ENCODE data around the gene SPOCK1.

The SPOCK1 gene

DNA sequence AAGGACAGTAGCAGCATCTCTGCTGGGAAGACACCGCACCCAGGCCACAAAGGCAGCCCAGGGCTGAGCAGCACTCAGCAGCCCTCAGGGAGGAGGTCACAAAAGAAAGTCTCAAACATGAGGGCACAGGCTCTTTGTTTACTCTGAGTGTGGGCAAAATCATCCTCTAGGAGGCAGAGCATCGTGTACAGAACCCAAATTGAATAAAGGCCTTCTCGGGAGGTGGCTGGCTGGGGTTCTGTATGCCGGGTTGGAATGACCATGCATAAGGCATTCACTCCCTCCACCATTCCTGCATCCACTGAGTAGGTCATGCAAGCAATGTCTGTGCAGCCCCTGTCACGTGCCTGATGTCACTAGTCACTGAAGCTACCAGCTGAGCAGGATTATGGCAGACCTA lies 412.8 kb downstream of the SPOCK1 start:
- Histone ChIP-seq H3K4me3 (ENCODE audit: low read depth in 1 of 2, low read length in 2 of 2) (no peak overlapping the region), H3K9me3 (ENCODE audit: low read length) (no peaks in the 10 kb centered on the region), H3K36me3 (ENCODE audit: insufficient read depth, low read length) (no peaks in the 10 kb centered on the region), H3K4me1 (ENCODE audit: insufficient read depth, low read length) (peaks cover 5% of the 10 kb centered on the region), H3K27ac (ENCODE audit: low read depth, low read length) (no peak overlapping the region), H3K27me3 (ENCODE audit: control insufficient read depth in 1 of 2, insufficient read depth in 2 of 2, low read length in 2 of 2) (no peaks in the 10 kb centered on the region), H3K9ac (ENCODE audit: low read length) (no peak overlapping the region)

DNA sequence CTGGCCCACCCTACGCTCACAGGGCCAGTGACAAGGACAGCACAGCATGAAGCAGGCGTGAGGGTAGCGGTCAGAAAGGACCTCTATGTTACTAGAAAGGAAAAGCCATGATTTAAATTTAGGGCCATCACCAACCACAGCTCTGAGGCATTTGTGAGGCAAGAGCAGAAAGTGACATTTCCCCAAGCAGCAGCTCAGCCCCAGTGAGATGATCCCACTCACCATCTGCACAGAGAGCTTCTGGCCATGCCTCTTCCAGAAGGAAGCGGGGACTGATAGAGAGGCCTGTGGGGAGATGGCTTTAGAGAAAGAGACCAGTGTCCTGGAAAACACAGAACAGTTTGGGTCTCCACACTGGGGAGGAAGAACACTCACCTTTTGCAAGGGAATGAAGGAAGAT lies 413.9 kb downstream of the SPOCK1 start:
- no peaks in the 10 kb centered on the region for H3K36me3 ChIP-seq (ENCODE audit: insufficient read depth, low read length)
- no peak overlapping the region for H3K9ac ChIP-seq (ENCODE audit: low read length)
- H3K27ac ChIP-seq (ENCODE audit: low read depth, low read length), result no peak overlapping the region
- no peaks in the 10 kb centered on the region for H3K27me3 ChIP-seq (ENCODE audit: control insufficient read depth in 1 of 2, insufficient read depth in 2 of 2, low read length in 2 of 2)
- H3K9me3 ChIP-seq (ENCODE audit: low read length), result no peaks in the 10 kb centered on the region
- peaks cover 5% of the 10 kb centered on the region for H3K4me1 ChIP-seq (ENCODE audit: insufficient read depth, low read length)
- H3K4me3 ChIP-seq (ENCODE audit: low read depth in 1 of 2, low read length in 2 of 2), result no peak overlapping the region

DNA sequence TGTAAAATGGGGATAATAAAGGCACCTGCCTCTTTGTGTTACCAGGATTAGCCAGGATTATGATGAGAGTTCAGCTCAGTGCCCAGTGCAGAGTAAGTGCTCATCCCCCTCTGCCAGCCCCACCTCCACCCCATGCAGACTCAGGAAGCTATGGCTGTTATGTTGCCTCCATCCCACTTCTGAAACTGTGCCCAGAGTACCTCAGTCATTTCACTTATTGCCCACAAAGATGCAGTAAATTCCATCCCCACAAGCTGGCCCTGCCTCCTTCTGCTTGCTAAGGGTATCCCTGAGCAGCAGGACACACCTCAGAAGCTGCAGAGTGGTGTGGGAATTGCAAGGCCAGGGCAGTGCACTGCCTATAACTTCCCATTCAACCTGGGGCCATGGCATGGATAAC lies 415.1 kb downstream of the SPOCK1 start:
- no peaks in the 10 kb centered on the region for H3K27me3 ChIP-seq (ENCODE audit: control insufficient read depth in 1 of 2, insufficient read depth in 2 of 2, low read length in 2 of 2)
- no peaks in the 10 kb centered on the region for H3K9me3 ChIP-seq (ENCODE audit: low read length)
- H3K4me3 ChIP-seq (ENCODE audit: low read depth in 1 of 2, low read length in 2 of 2), result no peak overlapping the region
- H3K9ac ChIP-seq (ENCODE audit: low read length), result no peak overlapping the region
- H3K27ac ChIP-seq (ENCODE audit: low read depth, low read length), result no peak overlapping the region
- H3K4me1 ChIP-seq (ENCODE audit: insufficient read depth, low read length), result peaks cover 5% of the 10 kb centered on the region
- no peaks in the 10 kb centered on the region for H3K36me3 ChIP-seq (ENCODE audit: insufficient read depth, low read length)

GRCh38 chr5:137082951-137083350 lies 416.2 kb downstream of the SPOCK1 start:
- no peak overlapping the region for H3K4me3 ChIP-seq (ENCODE audit: low read depth in 1 of 2, low read length in 2 of 2)
- no peak overlapping the region for H3K9ac ChIP-seq (ENCODE audit: low read length)
- no peak overlapping the region for H3K27ac ChIP-seq (ENCODE audit: low read depth, low read length)
- no peaks in the 10 kb centered on the region for H3K27me3 ChIP-seq (ENCODE audit: control insufficient read depth in 1 of 2, insufficient read depth in 2 of 2, low read length in 2 of 2)
- peaks cover 5% of the 10 kb centered on the region for H3K4me1 ChIP-seq (ENCODE audit: insufficient read depth, low read length)
- H3K36me3 ChIP-seq (ENCODE audit: insufficient read depth, low read length), result no peaks in the 10 kb centered on the region
- no peaks in the 10 kb centered on the region for H3K9me3 ChIP-seq (ENCODE audit: low read length)

DNA sequence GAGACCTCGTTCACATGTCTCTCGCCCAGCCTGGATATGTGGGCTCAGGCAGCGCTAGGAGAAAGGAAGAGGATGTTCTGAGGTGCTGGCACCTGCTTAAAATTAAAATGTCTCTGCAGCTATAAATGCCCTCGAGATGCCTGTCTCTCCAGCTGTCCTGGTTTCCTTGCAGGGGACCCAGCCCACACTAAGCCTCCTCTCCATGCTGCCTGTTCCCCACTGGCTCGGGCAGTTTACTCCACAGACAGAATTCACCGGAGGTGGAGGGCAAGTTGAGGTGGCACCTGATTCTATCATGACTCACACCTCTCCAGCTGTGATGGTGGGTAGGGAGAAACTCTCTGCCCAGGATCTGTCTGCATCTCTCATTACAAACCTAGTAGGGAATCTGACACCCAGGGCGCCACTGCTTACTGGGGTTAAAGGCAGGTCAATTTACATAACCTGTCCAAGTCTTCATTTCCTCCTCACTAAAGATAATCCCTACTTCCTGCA lies 420.9 kb downstream of the SPOCK1 start:
- Histone ChIP-seq H3K27ac (ENCODE audit: low read depth, low read length) (no peak overlapping the region), H3K9me3 (ENCODE audit: low read length) (no peaks in the 10 kb centered on the region)

DNA sequence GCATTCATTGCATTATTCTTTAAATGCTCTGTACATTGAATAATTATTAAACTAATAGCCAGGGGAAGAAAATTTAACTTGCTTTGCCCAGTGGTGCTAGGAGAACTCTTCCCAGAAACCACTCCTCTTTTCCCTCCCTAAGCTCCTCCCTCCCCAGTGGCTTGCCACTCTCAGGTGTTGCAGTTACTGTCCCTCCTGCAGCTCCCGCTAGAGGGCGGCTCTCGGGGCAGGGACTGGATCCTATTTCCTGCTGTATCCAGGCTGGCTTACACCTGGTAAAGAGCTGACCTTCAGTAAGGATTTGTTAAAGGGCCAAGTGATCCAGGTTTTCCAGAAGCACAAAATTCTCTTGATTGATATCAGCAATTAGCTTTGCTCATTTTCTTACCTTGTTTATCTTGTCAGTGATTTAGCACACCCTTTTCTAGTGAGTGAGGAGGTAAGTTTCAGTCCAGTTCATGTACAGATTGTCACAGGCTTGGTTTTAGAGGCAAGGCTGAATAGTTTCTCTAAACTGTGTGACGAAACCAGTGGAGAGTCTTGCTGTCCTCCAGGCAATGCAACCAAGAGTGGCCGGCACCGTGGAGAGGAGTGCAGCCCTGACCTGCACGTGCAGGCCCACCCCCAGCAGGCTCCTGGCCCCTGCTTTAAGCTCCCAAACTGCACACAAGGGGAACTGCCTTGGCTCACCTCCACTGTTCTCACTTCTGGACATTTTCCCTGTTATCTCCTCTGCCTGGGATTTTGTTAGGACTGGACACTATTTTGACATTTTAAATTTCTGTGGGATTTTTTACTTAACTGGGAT lies 423.8 kb downstream of the SPOCK1 start:
- Histone ChIP-seq H3K27me3 (ENCODE audit: control insufficient read depth in 1 of 2, insufficient read depth in 2 of 2, low read length in 2 of 2) (no peaks in the 10 kb centered on the region), H3K4me3 (ENCODE audit: low read depth in 1 of 2, low read length in 2 of 2) (no peak overlapping the region), H3K4me1 (ENCODE audit: insufficient read depth, low read length) (peaks cover 14% of the 10 kb centered on the region), H3K27ac (ENCODE audit: low read depth, low read length) (no peak overlapping the region), H3K36me3 (ENCODE audit: insufficient read depth, low read length) (no peaks in the 10 kb centered on the region), H3K9me3 (ENCODE audit: low read length) (no peaks in the 10 kb centered on the region), H3K9ac (ENCODE audit: low read length) (no peak overlapping the region)

More for the DNA sequence above, 420.9 kb downstream of the SPOCK1 start:
- no peaks in the 10 kb centered on the region for H3K4me1 ChIP-seq (ENCODE audit: insufficient read depth, low read length)
- no peak overlapping the region for H3K4me3 ChIP-seq (ENCODE audit: low read depth in 1 of 2, low read length in 2 of 2)
- H3K36me3 ChIP-seq (ENCODE audit: insufficient read depth, low read length), result no peaks in the 10 kb centered on the region
- no peaks in the 10 kb centered on the region for H3K27me3 ChIP-seq (ENCODE audit: control insufficient read depth in 1 of 2, insufficient read depth in 2 of 2, low read length in 2 of 2)
- H3K9ac ChIP-seq (ENCODE audit: low read length), result no peak overlapping the region

DNA sequence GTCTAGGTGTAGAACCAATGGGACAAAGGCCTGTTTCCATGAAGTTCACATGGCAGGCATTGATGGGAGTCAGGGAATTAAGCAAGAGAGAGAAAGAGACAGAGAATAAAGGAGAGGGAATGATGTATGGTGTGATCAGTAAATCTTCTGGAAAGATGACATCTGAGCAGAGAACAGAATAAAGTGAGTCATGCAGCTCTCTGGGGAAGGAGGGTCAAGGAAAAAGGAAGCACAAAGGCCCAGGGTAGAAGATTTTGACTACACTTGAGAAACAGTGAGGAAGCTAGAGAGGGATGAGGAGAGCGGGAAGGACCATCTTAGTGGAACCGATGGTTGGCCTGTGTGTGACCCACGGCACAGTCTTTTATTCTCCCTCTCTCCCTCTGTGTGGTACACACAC lies 425.9 kb downstream of the SPOCK1 start:
- H3K27me3 ChIP-seq (ENCODE audit: control insufficient read depth in 1 of 2, insufficient read depth in 2 of 2, low read length in 2 of 2), result no peaks in the 10 kb centered on the region
- H3K4me1 ChIP-seq (ENCODE audit: insufficient read depth, low read length), result peaks cover 14% of the 10 kb centered on the region
- H3K9ac ChIP-seq (ENCODE audit: low read length), result no peak overlapping the region
- no peaks in the 10 kb centered on the region for H3K9me3 ChIP-seq (ENCODE audit: low read length)
- H3K4me3 ChIP-seq (ENCODE audit: low read depth in 1 of 2, low read length in 2 of 2), result no peak overlapping the region
- H3K27ac ChIP-seq (ENCODE audit: low read depth, low read length), result no peak overlapping the region
- no peaks in the 10 kb centered on the region for H3K36me3 ChIP-seq (ENCODE audit: insufficient read depth, low read length)

GRCh38 chr5:137072361-137073115 lies 426.6 kb downstream of the SPOCK1 start:
- peaks cover 14% of the 10 kb centered on the region for H3K4me1 ChIP-seq (ENCODE audit: insufficient read depth, low read length)

DNA sequence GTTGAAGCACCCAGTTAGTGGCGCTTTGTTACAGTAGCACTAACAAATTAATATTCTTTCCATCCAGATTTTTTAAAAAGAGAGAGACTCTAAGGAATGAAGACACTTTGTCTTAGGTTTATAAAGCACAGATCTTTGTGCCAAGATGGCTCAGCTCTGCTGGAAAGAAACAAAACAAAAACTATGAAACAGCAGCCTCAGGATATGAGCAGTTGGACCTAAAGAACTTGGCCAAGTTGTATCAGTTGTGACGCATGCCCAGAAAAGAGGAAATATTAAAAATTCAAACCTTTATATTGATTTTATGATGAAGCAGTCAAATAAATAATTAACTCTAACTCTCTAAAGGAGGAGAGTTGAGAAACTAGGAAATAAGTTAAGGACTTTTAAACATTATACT lies 427.2 kb downstream of the SPOCK1 start:
- Histone ChIP-seq H3K36me3 (ENCODE audit: insufficient read depth, low read length) (no peaks in the 10 kb centered on the region), H3K9me3 (ENCODE audit: low read length) (no peaks in the 10 kb centered on the region), H3K4me3 (ENCODE audit: low read depth in 1 of 2, low read length in 2 of 2) (no peak overlapping the region), H3K27ac (ENCODE audit: low read depth, low read length) (no peak overlapping the region), H3K9ac (ENCODE audit: low read length) (no peak overlapping the region), H3K27me3 (ENCODE audit: control insufficient read depth in 1 of 2, insufficient read depth in 2 of 2, low read length in 2 of 2) (no peaks in the 10 kb centered on the region), H3K4me1 (ENCODE audit: insufficient read depth, low read length) (peaks cover 14% of the 10 kb centered on the region)

More at GRCh38 chr5:137072361-137073115, 426.6 kb downstream of the SPOCK1 start:
- Histone ChIP-seq H3K9ac (ENCODE audit: low read length) (no peak overlapping the region), H3K27ac (ENCODE audit: low read depth, low read length) (no peak overlapping the region), H3K9me3 (ENCODE audit: low read length) (no peaks in the 10 kb centered on the region), H3K4me3 (ENCODE audit: low read depth in 1 of 2, low read length in 2 of 2) (no peak overlapping the region), H3K27me3 (ENCODE audit: control insufficient read depth in 1 of 2, insufficient read depth in 2 of 2, low read length in 2 of 2) (no peaks in the 10 kb centered on the region), H3K36me3 (ENCODE audit: insufficient read depth, low read length) (no peaks in the 10 kb centered on the region)

DNA sequence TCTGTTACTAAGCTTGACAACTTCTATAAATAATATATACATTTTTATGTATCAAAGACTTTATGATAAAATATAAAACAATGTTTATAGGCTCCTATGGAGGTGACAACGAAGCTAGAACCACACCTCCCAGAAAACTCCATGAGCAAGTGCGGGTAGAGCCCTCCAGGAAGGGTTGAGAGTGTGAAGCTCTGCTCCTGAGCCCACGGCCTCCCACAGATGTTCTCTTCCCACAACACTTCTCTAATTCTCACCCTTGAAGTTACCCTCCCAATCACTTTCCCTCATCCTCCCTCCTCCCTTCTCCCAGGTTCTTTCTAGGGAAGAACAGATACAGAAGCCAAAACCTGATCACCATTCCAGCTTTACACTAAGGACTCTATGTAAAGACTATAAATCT lies 427.6 kb downstream of the SPOCK1 start:
- H3K4me3 ChIP-seq (ENCODE audit: low read depth in 1 of 2, low read length in 2 of 2), result no peak overlapping the region
- H3K27me3 ChIP-seq (ENCODE audit: control insufficient read depth in 1 of 2, insufficient read depth in 2 of 2, low read length in 2 of 2), result no peaks in the 10 kb centered on the region
- H3K9ac ChIP-seq (ENCODE audit: low read length), result no peak overlapping the region
- H3K4me1 ChIP-seq (ENCODE audit: insufficient read depth, low read length), result peaks cover 14% of the 10 kb centered on the region
- H3K27ac ChIP-seq (ENCODE audit: low read depth, low read length), result no peak overlapping the region
- no peaks in the 10 kb centered on the region for H3K9me3 ChIP-seq (ENCODE audit: low read length)
- no peaks in the 10 kb centered on the region for H3K36me3 ChIP-seq (ENCODE audit: insufficient read depth, low read length)

DNA sequence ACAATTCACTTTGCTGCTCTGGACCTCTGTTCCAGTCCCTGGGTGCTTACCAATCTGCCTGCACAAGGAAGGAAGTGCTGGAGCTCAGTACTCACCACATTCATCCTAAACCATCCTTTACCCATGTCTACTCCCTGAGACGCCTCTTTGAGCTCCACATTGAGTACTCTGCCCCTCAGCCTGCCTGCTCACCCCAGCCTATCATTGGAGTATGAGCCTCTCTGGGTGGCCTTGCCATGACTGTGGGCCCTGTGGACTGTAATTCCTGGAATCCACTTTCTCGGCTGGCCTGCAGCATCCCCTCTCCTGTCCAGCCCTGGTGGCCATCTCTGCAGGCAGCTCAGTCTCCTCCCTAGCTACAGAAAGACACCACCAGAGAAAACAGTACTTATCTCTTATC lies 428.6 kb downstream of the SPOCK1 start:
- no peaks in the 10 kb centered on the region for H3K36me3 ChIP-seq (ENCODE audit: insufficient read depth, low read length)
- no peaks in the 10 kb centered on the region for H3K9me3 ChIP-seq (ENCODE audit: low read length)
- H3K27ac ChIP-seq (ENCODE audit: low read depth, low read length), result no peak overlapping the region
- H3K9ac ChIP-seq (ENCODE audit: low read length), result no peak overlapping the region
- H3K4me3 ChIP-seq (ENCODE audit: low read depth in 1 of 2, low read length in 2 of 2), result no peak overlapping the region
- no peaks in the 10 kb centered on the region for H3K27me3 ChIP-seq (ENCODE audit: control insufficient read depth in 1 of 2, insufficient read depth in 2 of 2, low read length in 2 of 2)
- H3K4me1 ChIP-seq (ENCODE audit: insufficient read depth, low read length), result peaks cover 14% of the 10 kb centered on the region

Measured in muscle layer of colon (tissue), 2 donors.